ENCODE measurements around the gene TPRX2. TPM values are rescaled to one million over a fixed set of nuclear protein-coding genes. Genes with fewer than 3 reads are reported as not detected.
A peak's percentile ranks its signal among the peaks of the same experiment; 100 is the strongest.
"Not testable (repeated sequence)": the region's sequence is repeated elsewhere in the genome, so short reads cannot be mapped to it uniquely, and the experiment has no call there.

Gene TPRX2
- total and polyA plus RNA-seq, 2 donors (not counting 1 experiment from before 2014, with no cell fraction given): not detected

GRCh38 chr19:47853003-47853402 is 6.0 kb upstream of the TPRX2 start:
- no peak overlapping the region for H3K27ac ChIP-seq (ENCODE audit: insufficient read depth, low read length)
- H3K4me3 ChIP-seq (replicated peaks in 1 of 4; ENCODE audit: control extremely low read depth in 1 of 4, insufficient read depth in 1 of 4, low read depth in 3 of 4, low read length in 4 of 4): no peak overlapping the region
- peaks cover 8% of the 10 kb centered on the region for H3K27me3 ChIP-seq (ENCODE audit: control insufficient read depth, insufficient read depth, low read length)
- H3K9me3 ChIP-seq (ENCODE audit: control insufficient read depth, insufficient read depth, low read depth, low read length): no peaks in the 10 kb centered on the region
- H2AFZ ChIP-seq (ENCODE audit: low read length): no peak overlapping the region
- no peak overlapping the region for H3K9ac ChIP-seq (ENCODE audit: insufficient read depth, low read length)
- H3K4me1 ChIP-seq (ENCODE audit: control insufficient read depth, extremely low read depth, insufficient read depth, low read length): no peaks in the 10 kb centered on the region
- no peak for DNase-seq (ENCODE audit: low read depth in 2 of 2)
- H3K4me2 ChIP-seq (ENCODE audit: extremely low read depth, insufficient read depth, low read length): no peak overlapping the region
- H3K79me2 ChIP-seq (ENCODE audit: control insufficient read depth, insufficient read depth, low read length): no peaks in the 10 kb centered on the region
- TF ChIP-seq, protein P1, sequence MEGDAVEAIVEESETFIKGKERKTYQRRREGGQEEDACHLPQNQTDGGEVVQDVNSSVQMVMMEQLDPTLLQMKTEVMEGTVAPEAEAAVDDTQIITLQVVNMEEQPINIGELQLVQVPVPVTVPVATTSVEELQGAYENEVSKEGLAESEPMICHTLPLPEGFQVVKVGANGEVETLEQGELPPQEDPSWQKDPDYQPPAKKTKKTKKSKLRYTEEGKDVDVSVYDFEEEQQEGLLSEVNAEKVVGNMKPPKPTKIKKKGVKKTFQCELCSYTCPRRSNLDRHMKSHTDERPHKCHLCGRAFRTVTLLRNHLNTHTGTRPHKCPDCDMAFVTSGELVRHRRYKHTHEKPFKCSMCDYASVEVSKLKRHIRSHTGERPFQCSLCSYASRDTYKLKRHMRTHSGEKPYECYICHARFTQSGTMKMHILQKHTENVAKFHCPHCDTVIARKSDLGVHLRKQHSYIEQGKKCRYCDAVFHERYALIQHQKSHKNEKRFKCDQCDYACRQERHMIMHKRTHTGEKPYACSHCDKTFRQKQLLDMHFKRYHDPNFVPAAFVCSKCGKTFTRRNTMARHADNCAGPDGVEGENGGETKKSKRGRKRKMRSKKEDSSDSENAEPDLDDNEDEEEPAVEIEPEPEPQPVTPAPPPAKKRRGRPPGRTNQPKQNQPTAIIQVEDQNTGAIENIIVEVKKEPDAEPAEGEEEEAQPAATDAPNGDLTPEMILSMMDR (conservative IDR thresholded peaks at IDR 0.05 in 1 of 2, IDR thresholded peaks at IDR 0.05 in 1 of 2; ENCODE audit: low read depth in 1 of 2, low read length in 2 of 2): no peak
- no peak for TF ChIP-seq EZH2 (IDR thresholded peaks at IDR 0.05; ENCODE audit: low read length, missing control alignments)
- no peaks in the 10 kb centered on the region for H4K20me1 ChIP-seq (ENCODE audit: control insufficient read depth, extremely low read depth, insufficient read depth, low read length)
- H3K36me3 ChIP-seq (ENCODE audit: control insufficient read depth, insufficient read depth, low read length): no peaks in the 10 kb centered on the region

DNA sequence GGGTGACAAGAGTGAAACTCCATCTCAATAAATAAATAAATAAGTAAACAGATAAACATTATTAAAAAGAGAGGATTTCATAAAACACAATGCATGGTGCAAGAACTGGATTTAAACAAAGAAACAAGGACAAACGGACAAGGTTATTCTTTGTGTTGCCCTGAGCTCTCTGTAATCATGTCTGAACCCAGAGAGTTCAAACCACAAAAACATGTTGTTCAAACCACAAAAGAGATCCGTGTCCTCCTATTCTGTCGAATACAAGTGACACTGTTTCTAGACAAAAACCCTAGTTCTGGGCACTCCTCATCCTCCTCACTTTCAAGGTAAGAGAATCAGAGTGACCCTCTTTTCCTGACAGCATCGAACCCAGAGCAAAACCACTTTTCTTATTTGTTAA is 4.6 kb upstream of the TPRX2 start:
- peaks cover 3% of the 10 kb centered on the region for H3K27me3 ChIP-seq (ENCODE audit: control insufficient read depth, insufficient read depth, low read length)
- no peaks in the 10 kb centered on the region for H3K36me3 ChIP-seq (ENCODE audit: control insufficient read depth, insufficient read depth, low read length)

GRCh38 chr19:47858231-47858630 is 804 bp upstream of the TPRX2 start:
- H2AFZ ChIP-seq (ENCODE audit: low read length); H3K36me3 ChIP-seq (ENCODE audit: control insufficient read depth, insufficient read depth, low read length); H3K79me2 ChIP-seq (ENCODE audit: control insufficient read depth, insufficient read depth, low read length); H3K9me3 ChIP-seq (ENCODE audit: control insufficient read depth, insufficient read depth, low read depth, low read length); H3K4me2 ChIP-seq (ENCODE audit: extremely low read depth, insufficient read depth, low read length); H3K9ac ChIP-seq (ENCODE audit: insufficient read depth, low read length); H3K4me3 ChIP-seq (replicated peaks in 1 of 4; ENCODE audit: control extremely low read depth in 1 of 4, insufficient read depth in 1 of 4, low read depth in 3 of 4, low read length in 4 of 4); H3K27ac ChIP-seq (ENCODE audit: insufficient read depth, low read length); H4K20me1 ChIP-seq (ENCODE audit: control insufficient read depth, extremely low read depth, insufficient read depth, low read length); H3K27me3 ChIP-seq (ENCODE audit: control insufficient read depth, insufficient read depth, low read length); H3K4me1 ChIP-seq (ENCODE audit: control insufficient read depth, extremely low read depth, insufficient read depth, low read length): not testable (repeated sequence)
- peak; percentile 2 to 15 for DNase-seq (ENCODE audit: low read depth in 2 of 2)

More for the DNA sequence above, 4.6 kb upstream of the TPRX2 start:
- no peak for DNase-seq (ENCODE audit: low read depth in 2 of 2)
- Histone ChIP-seq H4K20me1 (ENCODE audit: control insufficient read depth, extremely low read depth, insufficient read depth, low read length) (no peaks in the 10 kb centered on the region), H2AFZ (ENCODE audit: low read length) (no peak overlapping the region), H3K4me3 (replicated peaks in 1 of 4; ENCODE audit: control extremely low read depth in 1 of 4, insufficient read depth in 1 of 4, low read depth in 3 of 4, low read length in 4 of 4) (no peak overlapping the region), H3K4me2 (ENCODE audit: extremely low read depth, insufficient read depth, low read length) (no peak overlapping the region), H3K9ac (ENCODE audit: insufficient read depth, low read length) (no peak overlapping the region), H3K9me3 (ENCODE audit: control insufficient read depth, insufficient read depth, low read depth, low read length) (no peaks in the 10 kb centered on the region), H3K4me1 (ENCODE audit: control insufficient read depth, extremely low read depth, insufficient read depth, low read length) (no peaks in the 10 kb centered on the region), H3K79me2 (ENCODE audit: control insufficient read depth, insufficient read depth, low read length) (no peaks in the 10 kb centered on the region), H3K27ac (ENCODE audit: insufficient read depth, low read length) (no peak overlapping the region)
- no peak for TF ChIP-seq EZH2 (IDR thresholded peaks at IDR 0.05; ENCODE audit: low read length, missing control alignments)
- TF ChIP-seq, protein P1 (conservative IDR thresholded peaks at IDR 0.05 in 1 of 2, IDR thresholded peaks at IDR 0.05 in 1 of 2; ENCODE audit: low read depth in 1 of 2, low read length in 2 of 2): no peak

DNA sequence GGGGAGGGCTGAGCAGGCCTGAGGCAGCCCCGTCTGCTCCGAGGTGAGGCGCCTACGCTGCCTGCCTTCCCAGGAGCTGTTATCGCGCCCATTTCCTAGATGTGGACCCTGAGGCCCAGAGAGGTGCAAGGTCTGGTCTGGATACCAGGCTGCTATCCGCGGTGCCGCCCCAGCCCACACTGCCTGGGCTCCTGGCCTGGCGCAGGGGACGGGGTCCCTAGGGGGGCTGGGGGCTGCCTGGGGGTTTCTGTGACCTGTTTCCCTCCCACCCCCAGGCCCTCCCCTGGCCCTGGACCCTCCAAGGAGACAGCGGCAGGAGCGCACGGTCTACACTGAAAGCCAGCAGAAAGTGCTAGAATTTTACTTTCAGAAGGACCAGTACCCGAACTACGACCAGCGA is 803 bp downstream of the TPRX2 start:
- not testable (repeated sequence) for H3K9me3 ChIP-seq (ENCODE audit: control insufficient read depth, insufficient read depth, low read depth, low read length); H2AFZ ChIP-seq (ENCODE audit: low read length); H3K9ac ChIP-seq (ENCODE audit: insufficient read depth, low read length); H3K4me1 ChIP-seq (ENCODE audit: control insufficient read depth, extremely low read depth, insufficient read depth, low read length); H3K27me3 ChIP-seq (ENCODE audit: control insufficient read depth, insufficient read depth, low read length); H3K27ac ChIP-seq (ENCODE audit: insufficient read depth, low read length); H3K79me2 ChIP-seq (ENCODE audit: control insufficient read depth, insufficient read depth, low read length); H3K4me2 ChIP-seq (ENCODE audit: extremely low read depth, insufficient read depth, low read length); H3K4me3 ChIP-seq (replicated peaks in 1 of 4; ENCODE audit: control extremely low read depth in 1 of 4, insufficient read depth in 1 of 4, low read depth in 3 of 4, low read length in 4 of 4); DNase-seq (ENCODE audit: low read depth in 2 of 2); H3K36me3 ChIP-seq (ENCODE audit: control insufficient read depth, insufficient read depth, low read length); H4K20me1 ChIP-seq (ENCODE audit: control insufficient read depth, extremely low read depth, insufficient read depth, low read length)
